Mucosa of rectum (tissue), 2 donors: Measurements from ENCODE around the gene MEF2D.

ENCODE experiments used
- H3K27ac ChIP-seq, 2 donors: one replicate each; pipeline ENCODE4 v1.7.0; 2013; ENCODE audit warnings: inconsistent platforms in 2 of 2, low read depth in 2 of 2, low read length in 2 of 2
- H3K27me3 ChIP-seq, 2 donors: one replicate each; pipeline ENCODE4 v1.7.0; 2013; ENCODE audit warnings: low read length in 2 of 2; ENCODE audit not compliant: control insufficient read depth in 2 of 2, insufficient read depth in 2 of 2
- H3K36me3 ChIP-seq, 2 donors: one replicate each; pipeline ENCODE4 v1.7.0; 2013; ENCODE audit warnings: low read length in 2 of 2; ENCODE audit not compliant: control insufficient read depth in 2 of 2, insufficient read depth in 2 of 2
- H3K4me1 ChIP-seq, 2 donors: one replicate each; pipeline ENCODE4 v1.7.0; 2013; ENCODE audit warnings: low read length in 2 of 2, mild to moderate bottlenecking in 1 of 2; ENCODE audit not compliant: control insufficient read depth in 2 of 2, insufficient read depth in 2 of 2
- H3K4me3 ChIP-seq, 2 donors: one replicate each; pipeline ENCODE4 v1.7.0; 2013; ENCODE audit warnings: low read length in 2 of 2
- H3K9ac ChIP-seq, 2 donors: one replicate each; pipeline ENCODE4 v1.7.0; 2013; ENCODE audit warnings: low read length in 2 of 2, low read depth in 1 of 2, mild to moderate bottlenecking in 1 of 2
- H3K9me3 ChIP-seq, 2 donors: one replicate each; pipeline ENCODE4 v1.7.0; 2013; ENCODE audit warnings: low read length in 2 of 2; ENCODE audit not compliant: control insufficient read depth in 2 of 2
- donor health status: healthy.
- donor health status: Normal muscosa, but diverticular disease.

MEF2D gene

GRCh38 chr1:156481527-156481926, 19.0 kb downstream of the MEF2D start:
- no peak overlapping the region for H3K4me3 ChIP-seq
- H3K9ac ChIP-seq = no peak overlapping the region
- H3K36me3 ChIP-seq = peaks cover 64 to 80% of the 10 kb centered on the region in 2 donors
- H3K27ac ChIP-seq = no peak overlapping the region
- H3K9me3 ChIP-seq = no peaks in the 10 kb centered on the region
- H3K4me1 ChIP-seq = peaks cover 3 to 11% of the 10 kb centered on the region in 2 donors
- no peaks in the 10 kb centered on the region for H3K27me3 ChIP-seq

DNA sequence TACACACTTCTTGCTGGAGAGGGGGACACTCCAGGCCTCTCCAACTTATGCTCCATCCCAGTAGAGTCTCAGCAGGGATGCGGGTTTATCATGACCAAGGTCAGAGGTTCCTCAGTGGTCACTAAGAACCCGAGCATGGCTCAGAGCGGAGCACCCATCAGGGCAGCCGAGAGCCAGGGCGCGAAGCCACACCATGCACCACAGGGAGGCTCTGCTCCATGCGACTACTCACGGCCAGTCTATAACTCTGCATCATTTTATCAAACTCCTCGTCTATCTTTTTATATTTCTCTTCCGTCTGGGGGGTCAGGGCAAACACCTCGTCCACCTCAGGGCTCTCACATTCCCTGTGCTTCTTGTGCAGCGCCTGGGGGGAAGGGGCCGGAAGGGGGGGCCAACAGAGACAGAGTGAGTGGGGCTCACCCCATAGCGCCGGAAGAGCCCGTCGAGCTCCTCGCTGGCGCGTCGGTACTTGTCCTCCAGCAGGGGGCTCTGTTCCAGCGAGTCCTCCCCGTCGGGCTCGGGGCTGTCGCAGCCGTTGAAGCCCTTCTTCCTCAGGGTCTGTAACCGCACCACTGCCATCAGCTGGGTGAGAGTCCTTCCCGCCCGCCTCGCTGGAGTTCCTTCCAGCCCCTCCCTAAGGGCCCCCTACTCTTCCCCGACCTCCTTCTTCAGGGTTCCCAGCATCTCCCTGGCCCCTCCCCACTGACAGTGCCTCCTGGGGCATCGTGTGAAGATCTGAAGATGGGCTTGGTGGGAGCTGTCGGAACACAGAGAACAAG, 20.0 kb downstream of the MEF2D start:
- no peak overlapping the region for H3K4me3 ChIP-seq
- peak overlapping the region in 1 of 2 donors; percentile 48 for H3K27ac ChIP-seq

GRCh38 chr1:156480016-156480370, 20.6 kb downstream of the MEF2D start:
- Histone ChIP-seq H3K9ac (no peak overlapping the region), H3K36me3 (peaks cover 79 to 91% of the 10 kb centered on the region in 2 donors), H3K4me3 (no peak overlapping the region), H3K27ac (no peak overlapping the region), H3K4me1 (peaks cover 10 to 16% of the 10 kb centered on the region in 2 donors), H3K9me3 (no peaks in the 10 kb centered on the region), H3K27me3 (no peaks in the 10 kb centered on the region)

More for the DNA sequence above, 20.0 kb downstream of the MEF2D start:
- peaks cover 73 to 85% of the 10 kb centered on the region in 2 donors for H3K36me3 ChIP-seq
- no peaks in the 10 kb centered on the region for H3K9me3 ChIP-seq
- no peak overlapping the region for H3K9ac ChIP-seq
- no peaks in the 10 kb centered on the region for H3K27me3 ChIP-seq
- peaks cover 10 to 14% of the 10 kb centered on the region in 2 donors for H3K4me1 ChIP-seq

DNA sequence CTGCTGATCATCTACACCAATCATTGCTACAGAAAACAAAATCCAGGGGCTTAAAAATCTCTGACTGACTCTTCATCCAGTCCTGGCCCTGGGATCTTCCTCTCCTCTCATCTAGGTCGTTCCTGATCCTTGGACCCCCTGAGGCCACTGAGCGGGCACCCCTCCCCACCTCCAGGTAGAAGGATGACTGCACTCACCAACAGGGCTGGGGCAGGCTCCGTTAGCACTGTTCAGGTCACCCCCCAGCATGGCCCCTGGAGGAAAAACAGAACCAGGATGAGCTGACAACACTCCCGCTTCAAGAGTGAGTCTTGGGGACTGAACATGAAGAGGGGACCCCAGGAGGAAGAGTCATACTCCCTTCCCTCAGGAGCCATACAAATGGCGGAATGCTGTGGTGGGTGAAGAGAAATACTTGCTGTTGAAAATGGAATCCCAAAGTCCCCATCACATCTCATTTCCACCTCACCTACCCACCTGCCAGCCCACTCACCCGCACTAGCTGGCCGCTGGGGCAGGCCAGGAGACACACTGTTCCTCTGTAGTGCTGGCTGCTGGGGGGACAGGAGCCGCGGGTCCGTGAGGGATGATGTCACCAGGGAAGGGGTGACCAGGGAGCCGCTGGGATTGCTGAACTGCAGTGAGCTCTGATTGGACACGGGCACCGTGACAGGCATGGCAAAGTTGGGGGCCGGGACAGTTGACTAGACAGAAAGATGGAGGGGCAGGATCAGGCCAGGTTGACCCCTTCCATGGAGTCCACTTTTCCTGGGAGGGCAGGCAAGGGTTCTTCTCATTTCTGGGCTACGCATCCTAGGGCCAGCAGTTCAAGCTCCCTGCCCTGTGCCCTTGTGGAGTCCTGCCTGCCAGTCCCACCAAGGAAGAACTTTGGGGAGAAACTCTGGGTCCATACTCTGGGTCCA, 21.2 kb downstream of the MEF2D start:
- Histone ChIP-seq H3K4me1 (peaks cover 10 to 13% of the 10 kb centered on the region in 2 donors), H3K9ac (no peak overlapping the region), H3K27ac (no peak overlapping the region), H3K36me3 (peaks cover 86 to 93% of the 10 kb centered on the region in 2 donors), H3K27me3 (no peaks in the 10 kb centered on the region), H3K4me3 (no peak overlapping the region), H3K9me3 (no peaks in the 10 kb centered on the region)

- no peak overlapping the region for H3K4me3 ChIP-seq
- peaks cover 10 to 11% of the 10 kb centered on the region in 2 donors for H3K4me1 ChIP-seq
- peaks cover 93 to 95% of the 10 kb centered on the region in 2 donors for H3K36me3 ChIP-seq
- H3K27me3 ChIP-seq = no peaks in the 10 kb centered on the region
- no peaks in the 10 kb centered on the region for H3K9me3 ChIP-seq
- peak overlapping the region in 1 of 2 donors; percentile 59 for H3K27ac ChIP-seq
- H3K9ac ChIP-seq = no peak overlapping the region
These were observed 22.3 kb downstream of the MEF2D start for GRCh38 chr1:156478250-156478627.

DNA sequence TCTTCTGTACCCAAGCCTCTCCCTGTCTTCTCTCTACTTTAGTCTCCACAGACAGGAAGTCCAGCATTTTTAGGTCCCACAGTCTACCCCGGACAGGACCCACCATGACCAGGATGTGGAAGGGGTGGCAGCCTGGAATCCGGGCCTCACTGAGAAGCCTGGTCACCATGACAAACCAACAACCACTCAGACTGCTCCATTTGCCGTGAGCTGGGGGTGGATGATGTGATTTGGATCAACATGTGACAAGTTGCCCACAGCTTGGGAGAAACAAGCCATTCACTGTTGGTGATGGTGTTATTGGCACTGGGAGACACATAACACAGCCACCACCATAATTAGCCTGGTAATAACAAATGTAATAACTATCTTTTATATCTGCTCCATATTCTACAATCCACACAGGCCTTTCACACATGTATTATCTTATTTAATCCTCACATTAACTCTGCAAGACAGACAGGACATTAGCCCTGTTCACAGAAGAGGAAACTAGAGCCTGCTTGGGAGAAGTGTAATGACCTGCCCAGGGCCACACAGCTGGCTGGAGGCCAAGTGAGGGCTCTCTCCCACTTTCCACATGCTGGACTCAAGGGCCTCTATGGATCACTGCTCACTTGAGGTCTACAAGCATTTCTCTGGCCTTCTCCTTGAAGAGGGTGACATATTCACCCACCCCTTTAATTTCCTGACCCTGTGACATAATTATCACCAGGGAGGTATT, 22.9 kb downstream of the MEF2D start:
- H3K4me1 ChIP-seq = peaks cover 10 to 11% of the 10 kb centered on the region in 2 donors
- H3K27me3 ChIP-seq = no peaks in the 10 kb centered on the region

DNA sequence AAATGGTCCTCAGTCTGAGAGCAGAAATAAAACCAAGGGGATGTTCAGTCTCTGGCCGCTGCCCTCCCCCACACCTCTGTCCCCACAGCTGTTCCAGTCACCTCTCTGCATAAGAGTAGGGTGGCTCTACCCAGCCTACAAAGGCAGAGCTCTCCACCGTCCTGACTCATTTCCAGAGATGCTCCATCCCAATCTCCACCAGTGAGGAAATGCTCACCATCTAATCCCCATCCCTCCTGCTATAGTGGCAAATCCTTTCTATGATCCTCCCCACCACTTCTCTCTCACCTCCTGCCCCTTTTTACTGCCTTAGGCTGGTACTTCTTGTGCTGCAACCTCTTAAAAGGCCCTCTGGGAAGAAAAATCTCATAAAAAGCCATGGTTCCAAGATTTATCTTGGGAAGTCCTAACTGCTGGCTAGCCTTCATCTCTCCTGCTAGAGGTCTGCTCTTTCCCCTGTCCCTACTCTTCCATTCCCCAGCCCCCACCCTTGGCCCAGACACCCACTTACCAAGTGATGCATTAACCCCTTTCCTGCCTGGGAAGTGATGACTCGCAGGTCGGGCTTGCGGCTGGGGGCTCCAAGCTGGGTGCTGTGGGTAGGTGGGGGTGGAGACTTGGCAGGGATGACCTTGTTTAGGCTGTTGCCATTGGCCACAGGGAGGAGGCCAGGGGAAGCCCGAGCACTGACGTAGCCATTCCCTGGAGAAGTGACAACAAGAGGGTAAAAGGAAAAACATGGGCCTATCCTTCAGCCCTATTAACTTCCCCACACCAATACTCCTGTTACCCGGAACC, 23.9 kb downstream of the MEF2D start:
- Histone ChIP-seq H3K27me3 (no peaks in the 10 kb centered on the region), H3K4me3 (no peak overlapping the region), H3K4me1 (peaks cover 17 to 18% of the 10 kb centered on the region in 2 donors), H3K9ac (no peak overlapping the region), H3K36me3 (peaks cover 86 to 87% of the 10 kb centered on the region in 2 donors), H3K27ac (peak overlapping the region; percentile 59 to 77), H3K9me3 (no peaks in the 10 kb centered on the region)

More for the DNA sequence above, 22.9 kb downstream of the MEF2D start:
- H3K36me3 ChIP-seq = peaks cover 89 to 90% of the 10 kb centered on the region in 2 donors
- H3K27ac ChIP-seq = peak overlapping the region; percentile 59 to 77
- H3K9me3 ChIP-seq = no peaks in the 10 kb centered on the region
- no peak overlapping the region for H3K4me3 ChIP-seq
- no peak overlapping the region for H3K9ac ChIP-seq

- H3K9me3 ChIP-seq = no peaks in the 10 kb centered on the region
- peak overlapping the region in 1 of 2 donors; percentile 5 for H3K9ac ChIP-seq
- peak overlapping the region; percentile 48 to 77 for H3K27ac ChIP-seq
- no peaks in the 10 kb centered on the region for H3K27me3 ChIP-seq
- peaks cover 82 to 84% of the 10 kb centered on the region in 2 donors for H3K36me3 ChIP-seq
- H3K4me1 ChIP-seq = peaks cover 25 to 26% of the 10 kb centered on the region in 2 donors
- H3K4me3 ChIP-seq = no peak overlapping the region
These were observed 24.7 kb downstream of the MEF2D start for GRCh38 chr1:156475568-156476500.
